ENCODE results near the gene GBA2. TPM values are rescaled to one million over a fixed set of nuclear protein-coding genes. Genes with fewer than 3 reads are reported as not detected.

GBA2 gene
- total and polyA plus RNA-seq, 2 donors (not counting 3 experiments of a cell fraction or from before 2014, with no cell fraction given) = 110 to 158 TPM

GRCh38 chr9:35729101-35729500 is 19.9 kb downstream of the GBA2 start:
- H3K9ac ChIP-seq (replicated peaks; ENCODE audit: extremely low read depth, insufficient read depth, low read length) = peak overlapping the region; percentile 66
- TF ChIP-seq EZH2 (IDR thresholded peaks at IDR 0.05; ENCODE audit: borderline replicate concordance, low read depth, low read length, severe bottlenecking) (no peak), GATA2 (IDR thresholded peaks at IDR 0.05; ENCODE audit: insufficient read depth, insufficient read length, low read depth, low read length) (no peak), JUN (IDR thresholded peaks at IDR 0.05; ENCODE audit: borderline replicate concordance, insufficient read depth, insufficient read length, low read depth) (no peak), POLR2A (IDR thresholded peaks at IDR 0.05; ENCODE audit: low read depth, low read length) (no peak), MAX (IDR thresholded peaks at IDR 0.05; ENCODE audit: insufficient read depth, insufficient read length) (no peak), POLR2AphosphoS5 (IDR thresholded peaks at IDR 0.05; ENCODE audit: insufficient read depth, low read depth, low read length) (no peak), MYC (IDR thresholded peaks at IDR 0.05; ENCODE audit: low read depth, low read length) (no peak), FOS (IDR thresholded peaks at IDR 0.05; ENCODE audit: borderline replicate concordance, insufficient read depth, low read length) (no peak)
- TF ChIP-seq, protein P1, sequence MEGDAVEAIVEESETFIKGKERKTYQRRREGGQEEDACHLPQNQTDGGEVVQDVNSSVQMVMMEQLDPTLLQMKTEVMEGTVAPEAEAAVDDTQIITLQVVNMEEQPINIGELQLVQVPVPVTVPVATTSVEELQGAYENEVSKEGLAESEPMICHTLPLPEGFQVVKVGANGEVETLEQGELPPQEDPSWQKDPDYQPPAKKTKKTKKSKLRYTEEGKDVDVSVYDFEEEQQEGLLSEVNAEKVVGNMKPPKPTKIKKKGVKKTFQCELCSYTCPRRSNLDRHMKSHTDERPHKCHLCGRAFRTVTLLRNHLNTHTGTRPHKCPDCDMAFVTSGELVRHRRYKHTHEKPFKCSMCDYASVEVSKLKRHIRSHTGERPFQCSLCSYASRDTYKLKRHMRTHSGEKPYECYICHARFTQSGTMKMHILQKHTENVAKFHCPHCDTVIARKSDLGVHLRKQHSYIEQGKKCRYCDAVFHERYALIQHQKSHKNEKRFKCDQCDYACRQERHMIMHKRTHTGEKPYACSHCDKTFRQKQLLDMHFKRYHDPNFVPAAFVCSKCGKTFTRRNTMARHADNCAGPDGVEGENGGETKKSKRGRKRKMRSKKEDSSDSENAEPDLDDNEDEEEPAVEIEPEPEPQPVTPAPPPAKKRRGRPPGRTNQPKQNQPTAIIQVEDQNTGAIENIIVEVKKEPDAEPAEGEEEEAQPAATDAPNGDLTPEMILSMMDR (IDR thresholded peaks at IDR 0.05; ENCODE audit: extremely low read depth in 1 of 2, insufficient read depth in 1 of 2, low read depth in 1 of 2, low read length in 2 of 2) = no peak
- no peak overlapping the region for H2AFZ ChIP-seq (ENCODE audit: low read depth, low read length)
- DNase-seq (ENCODE audit: low read depth, low spot score) (no peak), FAIRE-seq (no peak)
- H3K4me2 ChIP-seq (ENCODE audit: insufficient read depth, low read length) = peak overlapping the region; percentile 97
- ChIA-PET CTCF (interaction anchor here (1.0 to 4.1 kb wide), 10 partner anchors 16 to 177 kb away, joined by 3 to 52 read pairs (median 10); partner anchors contain the start of genes GBA2, HRCT1, RGP1 and TPM2), POLR2A (no interaction called here)
- no peaks in the 10 kb centered on the region for H3K9me1 ChIP-seq (replicated peaks; ENCODE audit: control insufficient read depth, extremely low read depth, insufficient read depth, low read length)
- peaks cover 60% of the 10 kb centered on the region for H3K4me1 ChIP-seq (ENCODE audit: control insufficient read depth, extremely low read depth, insufficient read depth, low read length)
- H3K36me3 ChIP-seq (ENCODE audit: control insufficient read depth in 2 of 2, extremely low read depth in 1 of 2, insufficient read depth in 2 of 2, low read length in 2 of 2) = peaks cover 13 to 16% of the 10 kb centered on the region in 2 experiments
- intact Hi-C loops (cut with micrococcal nuclease) (loop anchor here (1.0 to 5.0 kb wide), 2 partner anchors 72 to 153 kb away; no protein-coding TSS in a partner anchor), dilution Hi-C loops (cut with MboI; ENCODE audit: extremely low pct_ligation_motif_present, low sequenced_read_pairs) (no loop called here)
- BruUV-seq (replicated peaks) = no TSS peak
- H3K27ac ChIP-seq (ENCODE audit: insufficient read depth, low read depth, low read length) = peak overlapping the region; percentile 78
- H3K27me3 ChIP-seq (ENCODE audit: control insufficient read depth in 2 of 2, insufficient read depth in 2 of 2, low read length in 2 of 2) = no peaks in the 10 kb centered on the region
- peak overlapping the region in 2 of 3 experiments; percentile 9 to 79 for H3K4me3 ChIP-seq (replicated peaks in 1 of 3; ENCODE audit: insufficient read depth in 1 of 3, low read depth in 1 of 3, low read length in 3 of 3)
- H3K9me3 ChIP-seq (replicated peaks; ENCODE audit: control insufficient read depth, insufficient read depth, low read length) = no peaks in the 10 kb centered on the region
- H3K79me2 ChIP-seq (ENCODE audit: control insufficient read depth, insufficient read depth, low read length) = peaks cover 80% of the 10 kb centered on the region
- H4K20me1 ChIP-seq (replicated peaks; ENCODE audit: control insufficient read depth, extremely low read depth, insufficient read depth, low read length) = no peaks in the 10 kb centered on the region
